Esophagus muscularis mucosa (tissue), 4 donors: ENCODE measurements around the gene LRRC30. TPM values are rescaled to one million over a fixed set of nuclear protein-coding genes. Genes with fewer than 3 reads are reported as not detected.

Experiments used
- DNase-seq: peaks from one replicate; pipeline ENCODE4 v3.0.0-alpha.2; 2017; ENCODE audit errors: extremely low spot score
- H3K27ac ChIP-seq, 4 donors: fragments of 200-600 bp; sonication (generic); replicated peaks in 1 of 4; 1 replicate in 3 of 4; 2 replicates in 1 of 4; pipeline ENCODE4 v1.5.1; 2016 to 2019; ENCODE audit warnings: mild to moderate bottlenecking in 1 of 4
- H3K27me3 ChIP-seq, 4 donors: fragments of 200-600 bp; sonication (generic); one replicate each; pipeline versions ENCODE4 v1.5.1 to v1.6.0; 2016 to 2019
- H3K36me3 ChIP-seq, 4 donors: fragments of 200-600 bp; sonication (generic); one replicate each; pipeline ENCODE4 v1.5.1; 2016 to 2019
- H3K4me1 ChIP-seq, 4 donors: fragments of 200-600 bp; sonication (generic); one replicate each; pipeline ENCODE4 v1.5.1; 2016 to 2019
- H3K4me3 ChIP-seq, 4 donors: fragments of 200-600 bp; sonication (generic); 1 replicate in 2 of 4; 2 replicates in 2 of 4; pipeline ENCODE4 v1.5.1; 2016 to 2019; ENCODE audit warnings: mild to moderate bottlenecking in 4 of 4, moderate library complexity in 1 of 4
- H3K9me3 ChIP-seq, 4 donors: fragments of 200-600 bp; sonication (generic); 1 replicate in 3 of 4; 2 replicates in 1 of 4; pipeline ENCODE4 v1.5.1; 2016 to 2019
- CTCF ChIP-seq, 3 experiments: fragments of 200-600 bp in 2 of 3; fragments of 450-650 bp in 1 of 3; sonication (generic) in 2 of 3; IDR thresholded peaks; one replicate each; pipeline ENCODE4 v1.5.1; 2017 to 2019; ENCODE audit warnings: antibody characterized with exemption in 3 of 3, mild to moderate bottlenecking in 2 of 3, moderate library complexity in 1 of 3
- EP300 ChIP-seq: sonication (generic); formaldehyde crosslinking; IDR thresholded peaks from one replicate; pipeline ENCODE4 v1.6.1; 2017; ENCODE audit warnings: antibody characterized with exemption
- POLR2A ChIP-seq: fragments of 450-650 bp; IDR thresholded peaks from one replicate; pipeline ENCODE4 v1.6.1; 2017; ENCODE audit warnings: antibody characterized with exemption, moderate library complexity, mild to moderate bottlenecking, low read depth
- POLR2AphosphoS5 ChIP-seq, 2 donors: sonication (generic); formaldehyde crosslinking; IDR thresholded peaks; one replicate each; pipeline ENCODE4 v1.6.1; 2017; ENCODE audit warnings: antibody characterized with exemption in 2 of 2
- WGBS: methylation state at CpG from one replicate; pipeline ENCODE4 v1.1.5; 2018; 5-methylcytosine and 5-hydroxymethylcytosine counted together
- intact Hi-C: fragments of 100-400 bp; cut with DNase I; formaldehyde crosslinking; loops from one replicate; pipeline ENCODE4 v1.15.1; 2023
- total RNA-seq, 4 donors: library from RNA; depleted of rRNA; stranded (reverse); fragments of >200 nt; gene quantifications; one replicate each; pipeline versions ENCODE4 v1.1.0 to v1.2.1, GENCODE V29; 2016

Gene LRRC30
- total RNA-seq, 4 donors from 2014 or later = not detected

- intact Hi-C loops = no loop called here
- DNase-seq = no peak
- no peaks in the 10 kb centered on the region for H3K9me3 ChIP-seq
- H3K27me3 ChIP-seq = peaks cover 0 to 6% (median 0%) of the 10 kb centered on the region in 4 donors
- no peaks in the 10 kb centered on the region for H3K36me3 ChIP-seq
- WGBS = 72% methylated on average over 2 of the region's 2 CpGs
- H3K4me1 ChIP-seq = peaks cover 0 to 18% (median 0%) of the 10 kb centered on the region in 4 donors
- H3K27ac ChIP-seq = no peak overlapping the region
- H3K4me3 ChIP-seq = no peak overlapping the region
- TF ChIP-seq EP300 (no peak), POLR2A (no peak), POLR2AphosphoS5 (IDR thresholded peaks at IDR 0.05) (no peak), CTCF (IDR thresholded peaks at IDR 0.05) (no peak)
Measured at GRCh38 chr18:7236072-7236471, 5.2 kb downstream of the LRRC30 start.

GRCh38 chr18:7236933-7237332 is 6.0 kb downstream of the LRRC30 start:
- no peak for TF ChIP-seq EP300
- TF ChIP-seq POLR2A = no peak
- TF ChIP-seq POLR2AphosphoS5 (IDR thresholded peaks at IDR 0.05) = no peak
- no peak for TF ChIP-seq CTCF (IDR thresholded peaks at IDR 0.05)
- WGBS = 92% methylated on average over 8 of the region's 8 CpGs
- H3K4me3 ChIP-seq = no peak overlapping the region
- H3K9me3 ChIP-seq = no peaks in the 10 kb centered on the region
- peaks cover 0 to 6% (median 0%) of the 10 kb centered on the region in 4 donors for H3K27me3 ChIP-seq
- intact Hi-C loops = no loop called here
- DNase-seq = no peak
- no peak overlapping the region for H3K27ac ChIP-seq
- no peaks in the 10 kb centered on the region for H3K36me3 ChIP-seq
- H3K4me1 ChIP-seq = peaks cover 0 to 18% (median 0%) of the 10 kb centered on the region in 4 donors

DNA sequence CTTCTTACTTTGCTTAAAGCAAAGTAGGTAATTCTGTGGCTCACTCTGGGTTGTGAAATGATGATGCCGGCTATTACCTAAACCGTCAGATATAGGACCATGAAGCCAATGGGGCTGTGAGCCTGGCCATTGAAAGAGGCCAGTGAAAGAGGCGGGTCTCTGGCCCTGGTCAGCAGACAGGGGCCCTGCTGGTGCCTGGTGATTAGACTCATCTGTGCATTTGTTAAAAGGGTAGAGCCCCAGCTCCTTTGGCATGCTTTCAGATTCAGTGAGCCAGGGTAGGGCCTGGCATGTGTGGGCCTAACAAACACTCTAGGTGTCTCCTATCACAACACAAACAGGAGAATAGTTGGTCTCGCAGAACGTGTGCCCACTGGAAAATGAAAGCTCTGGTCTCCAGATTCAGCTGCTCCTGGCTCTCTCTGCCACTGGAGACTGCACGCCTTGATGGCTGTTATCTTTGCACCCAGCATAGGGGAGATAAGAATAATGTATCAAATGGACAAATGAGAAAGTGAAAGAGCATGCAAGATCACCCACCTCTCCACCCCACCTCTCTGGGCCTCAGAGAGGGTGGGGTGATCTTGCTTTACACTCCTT is 6.9 kb downstream of the LRRC30 start:
- Histone ChIP-seq H3K9me3 (no peaks in the 10 kb centered on the region), H3K4me3 (no peak overlapping the region), H3K4me1 (peaks cover 0 to 17% (median 0%) of the 10 kb centered on the region in 4 donors), H3K27ac (no peak overlapping the region), H3K36me3 (no peaks in the 10 kb centered on the region), H3K27me3 (peaks cover 0 to 6% (median 0%) of the 10 kb centered on the region in 4 donors)
- TF ChIP-seq EP300 (no peak), CTCF (IDR thresholded peaks at IDR 0.05) (no peak), POLR2AphosphoS5 (IDR thresholded peaks at IDR 0.05) (no peak), POLR2A (no peak)
- intact Hi-C loops = no loop called here
- DNase-seq = no peak
- WGBS = 77% methylated on average over 6 of the region's 6 CpGs

- WGBS = 93% methylated on average over 4 of the region's 4 CpGs
Measured at GRCh38 chr18:7242926-7243325, 12.0 kb downstream of the LRRC30 start.

More at GRCh38 chr18:7242926-7243325, 12.0 kb downstream of the LRRC30 start:
- H3K27me3 ChIP-seq = no peaks in the 10 kb centered on the region
- DNase-seq = no peak
- H3K4me3 ChIP-seq = no peak overlapping the region
- H3K9me3 ChIP-seq = no peaks in the 10 kb centered on the region
- intact Hi-C loops = no loop called here
- peaks cover 0 to under 1% (median 0%) of the 10 kb centered on the region in 4 donors for H3K4me1 ChIP-seq
- H3K27ac ChIP-seq = no peak overlapping the region
- no peaks in the 10 kb centered on the region for H3K36me3 ChIP-seq
- TF ChIP-seq POLR2AphosphoS5 (IDR thresholded peaks at IDR 0.05) = no peak
- TF ChIP-seq POLR2A = no peak
- TF ChIP-seq EP300 = no peak
- TF ChIP-seq CTCF (IDR thresholded peaks at IDR 0.05) = no peak
